Mesenchymal stem cell (in vitro differentiated cells and primary cell): Measurements from ENCODE around the gene CYTH2.

Experiments used
- DNase-seq: peaks from one replicate; pipeline ENCODE4 v3.0.0-alpha.2; 2013
- H2AFZ ChIP-seq: one replicate; pipeline ENCODE4 v1.6.1; 2013; ENCODE audit warnings: low read depth, mild to moderate bottlenecking, control low read depth, inconsistent platforms, low read length, moderate library complexity
- H2AK5ac ChIP-seq: 2 replicates; pipeline ENCODE4 v1.6.1; 2013; ENCODE audit warnings: low read length, moderate library complexity, mild to moderate bottlenecking, inconsistent platforms; ENCODE audit not compliant: severe bottlenecking
- H2BK120ac ChIP-seq: one replicate; pipeline ENCODE4 v1.6.1; 2013; ENCODE audit warnings: low read depth, mild to moderate bottlenecking, inconsistent platforms, low read length, moderate library complexity
- H2BK12ac ChIP-seq, 2 experiments: one replicate each; pipeline ENCODE4 v1.6.1; 2013; ENCODE audit warnings: inconsistent platforms in 2 of 2, low read length in 2 of 2, mild to moderate bottlenecking in 2 of 2, moderate library complexity in 2 of 2, control low read depth in 1 of 2
- H2BK15ac ChIP-seq: one replicate; pipeline ENCODE4 v1.6.1; 2013; ENCODE audit warnings: mild to moderate bottlenecking, low read depth, inconsistent platforms; ENCODE audit not compliant: poor library complexity, severe bottlenecking
- H2BK5ac ChIP-seq: 2 replicates; pipeline ENCODE4 v1.6.1; 2013; ENCODE audit warnings: low read depth, mild to moderate bottlenecking, low read length, control low read depth, inconsistent platforms; ENCODE audit not compliant: poor library complexity, severe bottlenecking
- H3K14ac ChIP-seq, 2 experiments: one replicate each; pipeline ENCODE4 v1.6.1; 2013; ENCODE audit warnings: inconsistent platforms in 2 of 2, low read length in 2 of 2, control low read depth in 1 of 2, mild to moderate bottlenecking in 1 of 2, moderate library complexity in 1 of 2
- H3K18ac ChIP-seq, 2 experiments: one replicate each; pipeline ENCODE4 v1.6.1; 2013; ENCODE audit warnings: inconsistent platforms in 2 of 2, low read length in 2 of 2, control low read depth in 1 of 2, low read depth in 1 of 2, mild to moderate bottlenecking in 1 of 2
- H3K23ac ChIP-seq, 2 experiments: one replicate each; pipeline ENCODE4 v1.6.1; 2013; ENCODE audit warnings: inconsistent platforms in 2 of 2, low read length in 2 of 2, mild to moderate bottlenecking in 2 of 2, moderate library complexity in 2 of 2, control low read depth in 1 of 2
- H3K27ac ChIP-seq: 2 replicates; pipeline ENCODE4 v1.5.1; 2013; ENCODE audit warnings: mild to moderate bottlenecking, moderate library complexity, low read length, control low read depth, inconsistent platforms; ENCODE audit not compliant: poor library complexity, severe bottlenecking
- H3K27me3 ChIP-seq, 2 experiments: 2 replicates each; pipeline versions ENCODE4 v1.6.1 to v1.7.0; 2013; ENCODE audit warnings: low read length in 2 of 2, mild to moderate bottlenecking in 2 of 2, moderate library complexity in 2 of 2, control low read depth in 1 of 2, inconsistent platforms in 1 of 2; ENCODE audit not compliant: control insufficient read depth in 1 of 2, insufficient read depth in 1 of 2
- H3K36me3 ChIP-seq, 2 experiments: 2 replicates each; pipeline versions ENCODE4 v1.6.1 to v1.7.0; 2013; ENCODE audit warnings: low read length in 2 of 2, control low read depth in 1 of 2, inconsistent platforms in 1 of 2, low read depth in 1 of 2, mild to moderate bottlenecking in 1 of 2; ENCODE audit not compliant: insufficient read depth in 2 of 2, control insufficient read depth in 1 of 2
- H3K4ac ChIP-seq, 2 experiments: one replicate each; pipeline ENCODE4 v1.6.1; 2013; ENCODE audit warnings: inconsistent platforms in 2 of 2, low read length in 2 of 2, mild to moderate bottlenecking in 2 of 2, moderate library complexity in 2 of 2, control low read depth in 1 of 2, low read depth in 1 of 2
- H3K4me1 ChIP-seq: 2 replicates; pipeline ENCODE4 v1.6.1; 2013; ENCODE audit warnings: low read depth, low read length, control low read depth; ENCODE audit not compliant: control insufficient read depth, insufficient read depth
- H3K4me2 ChIP-seq: 2 replicates; pipeline ENCODE4 v1.6.1; 2013; ENCODE audit warnings: low read length, mild to moderate bottlenecking, inconsistent platforms; ENCODE audit not compliant: poor library complexity, severe bottlenecking
- H3K4me3 ChIP-seq, 2 experiments: 2 replicates each; pipeline versions ENCODE4 v1.5.1 to v1.7.0; 2013; ENCODE audit warnings: low read length in 2 of 2, mild to moderate bottlenecking in 2 of 2, control low read depth in 1 of 2, low read depth in 1 of 2; ENCODE audit not compliant: insufficient read depth in 1 of 2
- H3K79me1 ChIP-seq: replicated peaks from 2 replicates; pipeline ENCODE4 v1.6.1; 2013; ENCODE audit warnings: mild to moderate bottlenecking, control low read depth, low read length, inconsistent platforms; ENCODE audit not compliant: poor library complexity, severe bottlenecking
- H3K9ac ChIP-seq: 2 replicates; pipeline ENCODE4 v1.7.0; 2013; ENCODE audit warnings: mild to moderate bottlenecking, low read length, moderate library complexity
- H3K9me3 ChIP-seq: 2 replicates; pipeline ENCODE4 v1.7.0; 2013; ENCODE audit warnings: mild to moderate bottlenecking, low read length; ENCODE audit not compliant: control insufficient read depth
- H4K8ac ChIP-seq: one replicate; pipeline ENCODE4 v1.6.1; 2013; ENCODE audit warnings: inconsistent platforms, mild to moderate bottlenecking, low read length, moderate library complexity
- H4K91ac ChIP-seq: one replicate; pipeline ENCODE4 v1.6.1; 2013; ENCODE audit warnings: mild to moderate bottlenecking, low read length, inconsistent platforms
- WGBS: methylation state at CpG from one replicate; pipeline ENCODE4 v1.1.7; 2013; ENCODE audit warnings: mixed read lengths; 5-methylcytosine and 5-hydroxymethylcytosine counted together

CYTH2 gene

GRCh38 chr19:48471836-48472235, 2.7 kb downstream of the CYTH2 start:
- H2AK5ac ChIP-seq: no peak overlapping the region
- peaks cover 16% of the 10 kb centered on the region for H3K4me1 ChIP-seq
- no peak overlapping the region for H2BK120ac ChIP-seq
- no peak overlapping the region for H3K4ac ChIP-seq
- H3K27me3 ChIP-seq: no peaks in the 10 kb centered on the region
- peaks cover 50% of the 10 kb centered on the region for H3K79me1 ChIP-seq
- H4K91ac ChIP-seq: no peak overlapping the region
- WGBS: 97% methylated on average over 4 of the region's 4 CpGs
- no peak overlapping the region for H2BK5ac ChIP-seq
- H3K4me3 ChIP-seq: no peak overlapping the region
- H3K23ac ChIP-seq: no peak overlapping the region
- no peak overlapping the region for H4K8ac ChIP-seq
- peak overlapping the region; percentile 2 for H3K9ac ChIP-seq
- peaks cover 66 to 67% of the 10 kb centered on the region in 2 experiments for H3K36me3 ChIP-seq
- no peak overlapping the region for H3K14ac ChIP-seq
- no peaks in the 10 kb centered on the region for H3K9me3 ChIP-seq
- DNase-seq: no peak
- no peak overlapping the region for H2AFZ ChIP-seq
- no peak overlapping the region for H3K18ac ChIP-seq
- no peak overlapping the region for H2BK15ac ChIP-seq
- no peak overlapping the region for H2BK12ac ChIP-seq
- no peak overlapping the region for H3K4me2 ChIP-seq
- no peak overlapping the region for H3K27ac ChIP-seq

GRCh38 chr19:48473161-48473966, 4.2 kb downstream of the CYTH2 start:
- no peak overlapping the region for H3K4ac ChIP-seq
- no peak overlapping the region for H3K9ac ChIP-seq
- DNase-seq: no peak
- no peak overlapping the region for H3K4me2 ChIP-seq
- H3K79me1 ChIP-seq: peaks cover 62% of the 10 kb centered on the region
- H3K4me1 ChIP-seq: peaks cover 16% of the 10 kb centered on the region
- H2BK120ac ChIP-seq: no peak overlapping the region
- no peaks in the 10 kb centered on the region for H3K9me3 ChIP-seq
- no peak overlapping the region for H3K4me3 ChIP-seq
- H3K14ac ChIP-seq: no peak overlapping the region
- H2BK12ac ChIP-seq: no peak overlapping the region
- H3K36me3 ChIP-seq: peaks cover 79 to 82% of the 10 kb centered on the region in 2 experiments
- no peak overlapping the region for H2AFZ ChIP-seq
- no peaks in the 10 kb centered on the region for H3K27me3 ChIP-seq
- no peak overlapping the region for H4K91ac ChIP-seq
- H2BK5ac ChIP-seq: no peak overlapping the region
- no peak overlapping the region for H3K18ac ChIP-seq
- no peak overlapping the region for H2AK5ac ChIP-seq
- WGBS: 94% methylated on average over 12 of the region's 14 CpGs
- H3K27ac ChIP-seq: no peak overlapping the region
- H4K8ac ChIP-seq: no peak overlapping the region
- no peak overlapping the region for H3K23ac ChIP-seq
- no peak overlapping the region for H2BK15ac ChIP-seq

- H3K14ac ChIP-seq: no peak overlapping the region
- peaks cover 16% of the 10 kb centered on the region for H3K4me1 ChIP-seq
- no peaks in the 10 kb centered on the region for H3K9me3 ChIP-seq
- H4K8ac ChIP-seq: no peak overlapping the region
- no peak overlapping the region for H3K4me2 ChIP-seq
- H2AK5ac ChIP-seq: no peak overlapping the region
- H3K36me3 ChIP-seq: peaks cover 82 to 90% of the 10 kb centered on the region in 2 experiments
- no peak overlapping the region for H4K91ac ChIP-seq
- 97% methylated on average over 16 of the region's 16 CpGs for WGBS
- no peaks in the 10 kb centered on the region for H3K27me3 ChIP-seq
- no peak overlapping the region for H3K27ac ChIP-seq
- no peak for DNase-seq
- H2BK5ac ChIP-seq: no peak overlapping the region
- H2AFZ ChIP-seq: no peak overlapping the region
- H3K18ac ChIP-seq: no peak overlapping the region
- H3K4me3 ChIP-seq: no peak overlapping the region
- no peak overlapping the region for H2BK15ac ChIP-seq
- no peak overlapping the region for H3K9ac ChIP-seq
- H3K23ac ChIP-seq: no peak overlapping the region
- no peak overlapping the region for H2BK12ac ChIP-seq
- H3K4ac ChIP-seq: no peak overlapping the region
- no peak overlapping the region for H2BK120ac ChIP-seq
- peaks cover 63% of the 10 kb centered on the region for H3K79me1 ChIP-seq
Observed at GRCh38 chr19:48474084-48474592, 5.0 kb downstream of the CYTH2 start.

- Histone ChIP-seq H3K9me3 (no peaks in the 10 kb centered on the region), H3K4me3 (no peak overlapping the region), H3K36me3 (peaks cover 87 to 99% of the 10 kb centered on the region in 2 experiments), H2BK12ac (no peak overlapping the region), H3K9ac (peak overlapping the region; percentile 29), H3K23ac (no peak overlapping the region), H3K27me3 (no peaks in the 10 kb centered on the region), H2BK15ac (peak overlapping the region; percentile 8), H3K14ac (no peak overlapping the region), H4K8ac (no peak overlapping the region), H3K27ac (no peak overlapping the region), H3K4me1 (peaks cover 14% of the 10 kb centered on the region), H3K79me1 (peaks cover 59% of the 10 kb centered on the region), H3K18ac (no peak overlapping the region), H3K4ac (no peak overlapping the region), H2AFZ (no peak overlapping the region), H2BK5ac (no peak overlapping the region), H2BK120ac (no peak overlapping the region), H3K4me2 (no peak overlapping the region), H4K91ac (no peak overlapping the region), H2AK5ac (no peak overlapping the region)
- DNase-seq: no peak
- 95% methylated on average over 17 of the region's 17 CpGs for WGBS
Observed at GRCh38 chr19:48475369-48476068, 6.3 kb downstream of the CYTH2 start.
